A673 (cell line): ENCODE measurements around the gene COA4.

Experiments
- EZH2 ChIP-seq: fragments of 200-600 bp; sonication (generic); IDR thresholded peaks from 2 replicates; pipeline ENCODE4 v1.6.1; 2017; ENCODE audit warnings: borderline replicate concordance, low read depth, mild to moderate bottlenecking, mixed read lengths, antibody characterized with exemption, low read length; ENCODE audit not compliant: poor library complexity, severe bottlenecking
- TF ChIP-seq, protein P1 (sequence below): fragments of 300-800, 200-600 bp; sonication (generic); conservative IDR thresholded peaks from 2 replicates; pipeline ENCODE4 v1.5.1; 2017; ENCODE audit warnings: low read depth, mild to moderate bottlenecking, antibody characterized with exemption, low read length, moderate library complexity, mixed read lengths

DNA sequence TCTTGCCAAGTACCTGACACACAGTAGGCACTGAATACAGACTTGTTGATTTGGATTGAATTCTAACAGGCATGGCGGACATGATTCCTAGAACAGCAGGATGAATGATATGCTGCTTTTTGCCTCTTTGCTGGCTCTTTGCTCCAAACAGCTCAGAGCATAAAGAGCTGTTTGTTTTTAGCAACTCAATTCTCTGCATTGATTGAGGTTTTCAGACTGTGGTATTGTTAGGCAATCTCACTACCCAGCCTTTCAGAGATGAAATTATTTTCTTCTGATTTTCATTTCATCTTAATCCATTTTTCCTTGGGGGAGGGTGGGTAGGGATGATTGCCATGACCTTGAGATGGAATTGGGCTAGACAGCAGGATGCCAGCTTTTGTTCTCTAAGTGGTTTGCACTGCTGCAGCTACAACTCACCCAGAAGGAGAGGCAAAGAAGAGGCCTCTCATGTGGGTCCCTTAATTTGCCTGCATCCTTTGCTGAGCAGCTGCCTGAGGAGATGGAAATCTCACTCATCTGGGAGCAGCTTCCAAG lies 20.5 kb downstream of the COA4 start:
- TF ChIP-seq, protein P1, sequence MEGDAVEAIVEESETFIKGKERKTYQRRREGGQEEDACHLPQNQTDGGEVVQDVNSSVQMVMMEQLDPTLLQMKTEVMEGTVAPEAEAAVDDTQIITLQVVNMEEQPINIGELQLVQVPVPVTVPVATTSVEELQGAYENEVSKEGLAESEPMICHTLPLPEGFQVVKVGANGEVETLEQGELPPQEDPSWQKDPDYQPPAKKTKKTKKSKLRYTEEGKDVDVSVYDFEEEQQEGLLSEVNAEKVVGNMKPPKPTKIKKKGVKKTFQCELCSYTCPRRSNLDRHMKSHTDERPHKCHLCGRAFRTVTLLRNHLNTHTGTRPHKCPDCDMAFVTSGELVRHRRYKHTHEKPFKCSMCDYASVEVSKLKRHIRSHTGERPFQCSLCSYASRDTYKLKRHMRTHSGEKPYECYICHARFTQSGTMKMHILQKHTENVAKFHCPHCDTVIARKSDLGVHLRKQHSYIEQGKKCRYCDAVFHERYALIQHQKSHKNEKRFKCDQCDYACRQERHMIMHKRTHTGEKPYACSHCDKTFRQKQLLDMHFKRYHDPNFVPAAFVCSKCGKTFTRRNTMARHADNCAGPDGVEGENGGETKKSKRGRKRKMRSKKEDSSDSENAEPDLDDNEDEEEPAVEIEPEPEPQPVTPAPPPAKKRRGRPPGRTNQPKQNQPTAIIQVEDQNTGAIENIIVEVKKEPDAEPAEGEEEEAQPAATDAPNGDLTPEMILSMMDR, result no peak
- no peak for TF ChIP-seq EZH2
